Body of pancreas (tissue), 4 donors: ENCODE results near the gene TOP1.

Source experiments
- POLR2A ChIP-seq, 3 donors: fragments of 450-650 bp; IDR thresholded peaks; one replicate each; pipeline ENCODE4 v1.6.1; 2016; ENCODE audit warnings: antibody characterized with exemption in 3 of 3, mild to moderate bottlenecking in 2 of 3
- TF ChIP-seq, protein P1 (sequence below), 7 experiments: fragments of 450-650 bp in 4 of 7; fragments of 200-600 bp in 3 of 7; sonication (generic) in 3 of 7; IDR thresholded peaks; one replicate each; pipeline ENCODE4 v1.5.1; 2016 to 2019; ENCODE audit warnings: antibody characterized with exemption in 7 of 7

GRCh38 chr20:41169791-41170351, 141.2 kb downstream of the TOP1 start:
- TF ChIP-seq POLR2A (IDR thresholded peaks at IDR 0.05), result no peak
- TF ChIP-seq, protein P1, sequence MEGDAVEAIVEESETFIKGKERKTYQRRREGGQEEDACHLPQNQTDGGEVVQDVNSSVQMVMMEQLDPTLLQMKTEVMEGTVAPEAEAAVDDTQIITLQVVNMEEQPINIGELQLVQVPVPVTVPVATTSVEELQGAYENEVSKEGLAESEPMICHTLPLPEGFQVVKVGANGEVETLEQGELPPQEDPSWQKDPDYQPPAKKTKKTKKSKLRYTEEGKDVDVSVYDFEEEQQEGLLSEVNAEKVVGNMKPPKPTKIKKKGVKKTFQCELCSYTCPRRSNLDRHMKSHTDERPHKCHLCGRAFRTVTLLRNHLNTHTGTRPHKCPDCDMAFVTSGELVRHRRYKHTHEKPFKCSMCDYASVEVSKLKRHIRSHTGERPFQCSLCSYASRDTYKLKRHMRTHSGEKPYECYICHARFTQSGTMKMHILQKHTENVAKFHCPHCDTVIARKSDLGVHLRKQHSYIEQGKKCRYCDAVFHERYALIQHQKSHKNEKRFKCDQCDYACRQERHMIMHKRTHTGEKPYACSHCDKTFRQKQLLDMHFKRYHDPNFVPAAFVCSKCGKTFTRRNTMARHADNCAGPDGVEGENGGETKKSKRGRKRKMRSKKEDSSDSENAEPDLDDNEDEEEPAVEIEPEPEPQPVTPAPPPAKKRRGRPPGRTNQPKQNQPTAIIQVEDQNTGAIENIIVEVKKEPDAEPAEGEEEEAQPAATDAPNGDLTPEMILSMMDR (IDR thresholded peaks at IDR 0.05), result no peak
